Omental fat pad (tissue), 4 donors: ENCODE measurements around the gene MYT1. TPM values are rescaled to one million over a fixed set of nuclear protein-coding genes. Genes with fewer than 3 reads are reported as not detected.

ENCODE experiments used
- ATAC-seq: fragments of 150-250 bp; one replicate; pipeline ENCODE4 v1.9.1; 2016; ENCODE audit warnings: mild to moderate bottlenecking, moderate library complexity; ENCODE audit not compliant: low FRiP score
- DNase-seq: peaks from one replicate; pipeline ENCODE4 v3.0.0-alpha.2; 2019; ENCODE audit warnings: low spot score
- total RNA-seq, 4 donors: library from RNA; depleted of rRNA; stranded (reverse); fragments of >200 nt; gene quantifications; one replicate each; pipeline ENCODE4 v1.1.0, GENCODE V29; 2016
- TF ChIP-seq, protein P1 (sequence below), 3 donors: fragments of 450-650 bp; IDR thresholded peaks; one replicate each; pipeline ENCODE4 v1.5.1; 2016 to 2017; ENCODE audit warnings: antibody characterized with exemption in 3 of 3, mild to moderate bottlenecking in 3 of 3, moderate library complexity in 2 of 3

Gene MYT1
- total RNA-seq, 4 donors from 2014 or later, result not detected

DNA sequence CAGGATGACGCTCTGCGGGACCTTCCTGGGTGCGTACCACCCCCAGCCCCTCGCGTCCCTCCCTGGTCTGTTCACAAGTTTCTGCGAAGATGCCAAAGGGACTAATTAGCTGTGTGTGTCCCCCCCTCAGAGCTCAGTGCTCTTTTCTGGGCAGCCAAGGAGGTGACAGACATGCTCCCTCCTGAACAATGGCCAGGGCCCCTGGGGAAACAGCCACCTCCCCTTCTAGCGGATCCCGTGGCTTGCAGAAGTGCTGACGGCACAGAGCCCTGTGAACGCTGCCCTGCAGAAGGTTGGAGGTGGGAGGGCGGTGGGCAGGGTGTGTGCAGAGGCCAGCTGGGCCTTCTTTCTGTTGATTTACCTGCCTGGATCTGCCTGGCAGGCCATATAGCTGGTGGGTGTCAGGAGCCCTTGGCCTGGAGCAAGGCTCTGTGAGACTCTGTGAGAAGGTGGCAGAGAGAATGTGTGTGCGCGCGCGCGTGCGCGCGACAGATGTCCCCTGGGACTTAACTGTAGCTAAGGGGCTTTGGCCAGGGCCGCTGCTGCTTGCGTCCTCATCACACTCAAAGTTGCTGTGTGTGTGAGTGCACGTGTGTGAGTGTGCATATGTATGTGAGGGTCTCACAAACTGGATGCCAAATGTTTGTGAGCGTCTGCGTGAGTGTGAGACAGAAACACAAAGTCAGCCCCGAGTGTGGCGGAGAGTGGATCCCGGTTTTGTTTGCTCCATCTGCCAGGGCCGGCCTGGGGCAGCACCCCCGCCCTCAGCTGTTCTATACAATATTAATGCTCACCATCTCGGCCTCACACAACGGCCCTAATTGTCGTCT is 3.5 kb upstream of the MYT1 start:
- DNase-seq (no peak), ATAC-seq (no peak)
- TF ChIP-seq, protein P1, sequence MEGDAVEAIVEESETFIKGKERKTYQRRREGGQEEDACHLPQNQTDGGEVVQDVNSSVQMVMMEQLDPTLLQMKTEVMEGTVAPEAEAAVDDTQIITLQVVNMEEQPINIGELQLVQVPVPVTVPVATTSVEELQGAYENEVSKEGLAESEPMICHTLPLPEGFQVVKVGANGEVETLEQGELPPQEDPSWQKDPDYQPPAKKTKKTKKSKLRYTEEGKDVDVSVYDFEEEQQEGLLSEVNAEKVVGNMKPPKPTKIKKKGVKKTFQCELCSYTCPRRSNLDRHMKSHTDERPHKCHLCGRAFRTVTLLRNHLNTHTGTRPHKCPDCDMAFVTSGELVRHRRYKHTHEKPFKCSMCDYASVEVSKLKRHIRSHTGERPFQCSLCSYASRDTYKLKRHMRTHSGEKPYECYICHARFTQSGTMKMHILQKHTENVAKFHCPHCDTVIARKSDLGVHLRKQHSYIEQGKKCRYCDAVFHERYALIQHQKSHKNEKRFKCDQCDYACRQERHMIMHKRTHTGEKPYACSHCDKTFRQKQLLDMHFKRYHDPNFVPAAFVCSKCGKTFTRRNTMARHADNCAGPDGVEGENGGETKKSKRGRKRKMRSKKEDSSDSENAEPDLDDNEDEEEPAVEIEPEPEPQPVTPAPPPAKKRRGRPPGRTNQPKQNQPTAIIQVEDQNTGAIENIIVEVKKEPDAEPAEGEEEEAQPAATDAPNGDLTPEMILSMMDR (IDR thresholded peaks at IDR 0.05), result no peak

DNA sequence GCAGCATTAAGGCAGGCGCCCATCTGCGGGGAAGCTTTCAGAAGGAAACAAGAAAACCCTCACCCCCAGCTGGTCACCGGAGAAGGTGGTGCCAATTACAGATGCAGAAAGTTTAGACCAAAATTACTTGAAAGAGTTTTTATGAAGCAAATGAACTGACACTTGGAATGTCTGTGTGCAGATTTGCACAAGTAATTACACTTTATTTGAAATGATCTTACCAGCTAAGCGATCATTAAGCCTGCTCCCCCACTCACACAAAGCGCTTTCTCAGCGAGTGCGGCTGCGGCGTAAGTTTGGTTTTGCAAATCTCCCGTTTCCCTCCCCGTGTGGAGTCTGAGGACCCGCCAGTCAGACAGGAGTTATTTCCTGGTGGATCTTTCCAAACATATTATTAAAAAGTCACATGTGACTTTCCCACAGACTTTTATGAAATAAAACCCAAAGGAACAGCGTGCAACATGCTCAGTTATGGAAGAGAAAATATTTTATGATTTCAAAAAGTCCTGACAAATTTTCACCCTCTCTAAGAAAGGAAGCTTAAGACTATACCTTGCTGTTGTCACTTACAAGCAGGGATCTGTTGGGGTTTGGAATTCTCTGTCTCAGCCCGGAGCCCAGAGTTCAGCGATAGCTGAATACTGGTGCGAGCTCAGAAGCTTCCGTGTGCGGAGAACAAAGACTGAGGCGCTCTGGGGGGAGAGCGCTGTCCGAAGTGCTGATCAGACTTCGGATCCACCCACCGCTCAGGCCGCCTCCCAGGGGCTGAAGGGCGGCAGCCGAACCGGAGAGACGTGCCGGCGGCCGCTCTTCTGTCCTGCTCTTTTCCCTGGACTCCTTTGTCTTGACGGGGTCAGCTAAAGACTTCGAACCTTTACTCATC is 2.7 kb upstream of the MYT1 start:
- TF ChIP-seq, protein P1 (IDR thresholded peaks at IDR 0.05), result no peak
- no peak for ATAC-seq
- DNase-seq, result no peak

DNA sequence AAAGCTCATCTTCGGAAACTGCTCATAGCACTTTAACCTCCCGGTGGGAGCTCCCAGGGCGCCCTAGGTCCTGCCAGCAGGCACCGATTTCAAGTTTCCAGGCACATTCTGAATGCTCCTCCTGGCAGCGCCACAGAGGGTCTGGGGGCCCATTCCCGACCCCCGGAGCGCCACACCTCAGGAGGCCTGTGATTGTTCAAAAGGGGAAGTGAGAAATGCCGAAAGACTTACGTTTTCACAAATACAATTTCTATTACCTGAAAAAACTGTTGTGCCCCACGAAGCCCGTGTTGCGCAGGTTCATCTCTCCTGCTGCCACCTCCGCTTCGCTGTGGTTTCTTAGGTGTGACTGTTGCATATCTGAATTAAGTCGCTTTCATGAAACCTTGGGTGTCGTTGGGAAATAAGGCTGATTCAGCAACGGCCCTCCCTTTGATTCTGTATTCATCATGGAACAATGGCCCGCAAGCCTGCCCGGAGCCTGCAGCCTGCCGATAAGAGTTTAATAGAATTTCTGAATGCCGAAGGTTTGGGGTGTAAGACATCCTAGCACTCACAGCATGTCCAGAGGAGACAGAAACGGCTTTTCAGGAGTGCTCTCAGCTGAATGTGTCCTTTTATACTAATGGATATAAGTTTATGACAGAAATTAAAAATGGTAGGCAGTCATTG is 1.9 kb upstream of the MYT1 start:
- no peak for DNase-seq
- ATAC-seq, result no peak
- TF ChIP-seq, protein P1 (IDR thresholded peaks at IDR 0.05), result no peak

DNA sequence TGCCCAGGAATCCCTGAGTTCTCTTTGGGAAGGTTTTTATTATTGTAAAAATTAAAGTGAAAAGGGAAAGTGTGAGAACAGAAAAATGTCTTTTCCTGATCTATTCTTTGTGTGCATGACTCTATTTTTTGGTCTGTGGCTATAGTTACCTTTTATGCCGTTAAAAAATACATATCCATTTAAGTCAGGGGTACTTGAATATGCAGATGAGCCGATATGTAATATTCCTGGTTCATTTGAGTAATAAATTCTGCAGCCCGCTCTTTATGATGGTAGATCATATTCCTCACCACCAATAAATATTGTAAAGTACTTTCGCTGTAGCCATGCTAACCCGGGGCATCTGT is 503 bp upstream of the MYT1 start:
- TF ChIP-seq, protein P1 (IDR thresholded peaks at IDR 0.05), result no peak
- ATAC-seq, result no peak
- no peak for DNase-seq

DNA sequence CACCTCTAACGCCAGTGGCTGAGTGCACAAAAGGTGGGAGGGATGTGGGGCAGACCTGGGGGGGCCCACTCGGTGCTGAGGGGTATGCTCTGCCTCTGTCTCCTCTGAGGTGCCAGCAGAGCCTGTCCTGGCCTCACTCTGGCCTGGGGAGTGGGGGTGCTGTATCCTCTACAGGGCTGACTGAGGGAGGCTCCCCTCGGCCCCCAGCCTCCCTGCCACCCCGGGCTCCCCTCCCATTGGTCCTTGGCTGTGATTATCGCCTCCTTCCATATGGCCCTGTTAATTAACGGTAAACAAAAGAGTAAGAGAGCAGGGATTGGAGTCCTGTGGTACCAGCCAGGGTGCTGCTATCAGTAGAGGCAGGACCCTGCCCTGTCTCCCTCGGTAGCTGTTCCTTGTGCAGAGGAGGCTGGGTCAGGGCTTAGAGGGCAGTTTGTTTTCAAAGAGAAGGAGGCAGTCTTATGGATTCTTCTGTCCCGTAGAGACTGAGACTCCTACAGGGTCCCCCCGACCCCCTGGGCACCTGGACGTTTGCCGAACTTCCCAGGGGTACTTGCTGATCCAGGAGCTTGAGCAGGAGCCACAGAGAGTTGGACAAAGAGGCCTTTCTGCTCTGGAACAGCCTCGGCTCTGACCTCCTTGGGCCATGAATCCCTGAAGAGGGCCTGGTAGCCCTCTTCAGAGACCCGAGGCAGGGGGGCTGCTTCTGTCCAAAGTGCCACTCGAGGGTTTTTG is 1.8 kb downstream of the MYT1 start:
- ATAC-seq (no peak), DNase-seq (no peak)
- TF ChIP-seq, protein P1 (IDR thresholded peaks at IDR 0.05), result no peak
